IPS-NIHi7 (cell line): ENCODE data around the gene C20orf173.

Experiments
- DNase-seq: peaks from one replicate; pipeline ENCODE4 v3.0.0; 2012; ENCODE audit warnings: mixed read lengths; ENCODE audit errors: extremely low spot score

C20orf173 gene

DNA sequence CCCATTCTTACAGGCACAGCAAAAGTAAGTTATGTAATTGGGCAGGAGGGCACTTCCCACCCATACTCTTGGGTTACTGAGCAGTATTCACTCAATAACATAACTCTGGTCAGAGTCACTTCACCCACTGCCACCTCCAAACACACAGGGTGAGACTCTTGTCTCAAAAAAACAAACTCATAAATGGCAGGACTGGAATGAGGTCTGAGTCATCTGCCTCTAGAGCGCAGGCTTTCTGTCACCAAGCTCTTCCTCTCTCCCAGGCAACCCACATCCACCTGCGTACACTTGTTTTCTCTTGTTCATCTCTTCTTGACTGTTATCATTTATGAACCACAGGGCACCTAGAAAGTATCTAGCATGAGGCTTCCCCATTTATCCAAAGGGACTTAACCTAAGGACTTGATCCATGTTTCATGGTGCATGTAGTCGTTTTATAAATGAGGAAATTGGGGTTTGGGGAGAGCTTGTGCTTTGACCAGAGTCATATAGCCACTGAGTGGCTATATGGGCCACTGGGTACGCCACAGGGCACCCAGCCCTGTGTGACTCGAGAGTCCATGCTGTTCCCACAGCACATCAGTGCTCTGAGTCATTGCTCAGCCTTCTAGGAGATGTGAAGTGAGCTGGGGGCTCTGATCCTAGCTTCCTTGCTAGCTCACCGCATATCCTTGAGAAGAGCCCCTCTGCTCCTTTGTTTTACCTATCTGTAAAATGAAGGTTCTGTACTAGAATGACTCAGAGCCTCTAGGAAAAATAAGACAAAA lies 22.4 kb downstream of the C20orf173 start:
- no peak for DNase-seq

DNA sequence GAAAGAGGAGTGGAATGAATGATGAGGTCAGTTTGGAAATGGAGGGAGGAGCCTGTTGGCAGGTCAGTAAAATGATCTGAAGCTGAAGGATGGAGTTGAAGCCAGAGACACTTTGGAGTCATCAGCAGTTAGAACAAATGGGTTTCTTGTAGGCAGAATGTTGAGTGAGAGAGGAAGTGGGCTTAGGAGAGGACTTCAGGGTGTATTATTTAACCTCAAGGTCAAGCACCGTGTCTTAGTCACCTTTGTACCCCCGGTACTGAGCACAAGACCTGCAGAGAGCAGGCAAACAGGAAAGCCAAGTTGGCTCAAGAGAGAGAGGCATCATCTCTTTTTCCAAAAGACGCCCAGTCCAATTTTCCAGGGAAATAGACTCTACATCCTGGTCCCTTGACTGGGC lies 23.3 kb downstream of the C20orf173 start:
- DNase-seq: no peak

DNA sequence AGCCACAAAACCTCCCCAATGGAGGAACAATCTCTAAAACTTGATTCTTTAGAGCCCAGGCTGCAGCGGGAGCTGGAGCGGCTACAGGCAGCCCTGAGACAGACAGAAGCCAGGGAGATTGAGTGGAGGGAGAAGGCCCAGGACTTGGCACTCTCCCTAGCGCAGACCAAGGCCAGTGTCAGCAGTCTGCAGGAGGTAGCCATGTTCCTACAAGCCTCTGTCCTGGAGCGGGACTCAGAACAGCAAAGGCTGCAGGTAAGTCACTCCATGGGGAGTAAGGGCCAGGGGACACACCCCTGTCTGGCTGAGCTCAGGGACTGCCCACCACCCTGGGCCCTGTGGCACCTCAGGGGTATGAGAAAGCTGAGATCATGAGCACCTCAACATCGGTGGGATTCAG lies 24.7 kb downstream of the C20orf173 start:
- no peak for DNase-seq

DNA sequence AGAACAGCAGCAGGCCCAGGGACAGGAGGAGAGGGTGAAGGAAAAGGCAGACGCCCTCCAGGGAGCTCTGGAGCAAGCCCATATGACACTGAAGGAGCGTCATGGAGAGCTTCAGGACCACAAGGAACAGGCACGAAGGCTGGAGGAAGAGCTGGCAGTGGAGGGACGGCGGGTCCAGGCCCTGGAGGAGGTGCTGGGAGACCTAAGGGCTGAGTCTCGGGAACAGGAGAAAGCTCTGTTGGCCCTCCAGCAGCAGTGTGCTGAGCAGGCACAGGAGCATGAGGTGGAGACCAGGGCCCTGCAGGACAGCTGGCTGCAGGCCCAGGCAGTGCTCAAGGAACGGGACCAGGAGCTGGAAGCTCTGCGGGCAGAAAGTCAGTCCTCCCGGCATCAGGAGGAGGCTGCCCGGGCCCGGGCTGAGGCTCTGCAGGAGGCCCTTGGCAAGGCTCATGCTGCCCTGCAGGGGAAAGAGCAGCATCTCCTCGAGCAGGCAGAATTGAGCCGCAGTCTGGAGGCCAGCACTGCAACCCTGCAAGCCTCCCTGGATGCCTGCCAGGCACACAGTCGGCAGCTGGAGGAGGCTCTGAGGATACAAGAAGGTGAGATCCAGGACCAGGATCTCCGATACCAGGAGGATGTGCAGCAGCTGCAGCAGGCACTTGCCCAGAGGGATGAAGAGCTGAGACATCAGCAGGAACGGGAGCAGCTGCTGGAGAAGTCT lies 25.5 kb downstream of the C20orf173 start:
- no peak for DNase-seq

DNA sequence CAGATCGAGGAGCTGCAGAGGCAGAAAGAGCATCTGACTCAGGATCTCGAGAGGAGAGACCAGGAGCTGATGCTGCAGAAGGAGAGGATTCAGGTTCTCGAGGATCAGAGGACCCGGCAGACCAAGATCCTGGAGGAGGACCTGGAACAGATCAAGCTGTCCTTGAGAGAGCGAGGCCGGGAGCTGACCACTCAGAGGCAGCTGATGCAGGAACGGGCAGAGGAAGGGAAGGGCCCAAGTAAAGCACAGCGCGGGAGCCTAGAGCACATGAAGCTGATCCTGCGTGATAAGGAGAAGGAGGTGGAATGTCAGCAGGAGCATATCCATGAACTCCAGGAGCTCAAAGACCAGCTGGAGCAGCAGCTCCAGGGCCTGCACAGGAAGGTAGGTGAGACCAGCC lies 26.2 kb downstream of the C20orf173 start:
- DNase-seq: no peak

DNA sequence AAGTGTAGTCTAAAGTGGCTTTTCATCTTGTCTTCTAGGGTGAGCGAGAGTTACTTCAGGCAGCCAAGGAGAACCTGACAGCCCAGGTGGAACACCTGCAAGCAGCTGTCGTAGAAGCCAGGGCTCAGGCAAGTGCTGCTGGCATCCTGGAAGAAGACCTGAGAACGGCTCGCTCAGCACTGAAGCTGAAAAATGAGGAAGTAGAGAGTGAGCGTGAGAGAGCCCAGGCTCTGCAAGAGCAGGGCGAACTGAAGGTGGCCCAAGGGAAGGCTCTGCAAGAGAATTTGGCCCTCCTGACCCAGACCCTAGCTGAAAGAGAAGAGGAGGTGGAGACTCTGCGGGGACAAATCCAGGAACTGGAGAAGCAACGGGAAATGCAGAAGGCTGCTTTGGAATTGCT lies 27.1 kb downstream of the C20orf173 start:
- DNase-seq: no peak

DNA sequence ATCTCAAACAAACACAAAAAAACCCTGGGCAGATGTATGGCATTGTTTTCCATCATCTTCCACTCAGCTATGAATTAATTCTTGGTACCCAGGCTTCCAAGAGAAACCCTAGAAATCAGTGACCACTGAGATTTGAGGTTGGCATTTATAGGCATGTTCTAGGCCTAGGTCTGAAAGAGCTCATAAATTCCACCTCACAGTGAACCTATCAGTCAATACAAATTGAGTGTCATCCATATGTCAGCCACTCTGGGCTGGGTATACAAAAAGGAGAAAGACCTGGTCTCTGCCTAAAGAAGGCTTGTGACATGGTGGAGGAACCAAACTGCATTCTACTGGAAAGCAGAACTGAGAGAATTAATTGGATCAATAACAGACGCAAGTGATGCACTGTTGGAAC lies 30.2 kb downstream of the C20orf173 start:
- no peak for DNase-seq

DNA sequence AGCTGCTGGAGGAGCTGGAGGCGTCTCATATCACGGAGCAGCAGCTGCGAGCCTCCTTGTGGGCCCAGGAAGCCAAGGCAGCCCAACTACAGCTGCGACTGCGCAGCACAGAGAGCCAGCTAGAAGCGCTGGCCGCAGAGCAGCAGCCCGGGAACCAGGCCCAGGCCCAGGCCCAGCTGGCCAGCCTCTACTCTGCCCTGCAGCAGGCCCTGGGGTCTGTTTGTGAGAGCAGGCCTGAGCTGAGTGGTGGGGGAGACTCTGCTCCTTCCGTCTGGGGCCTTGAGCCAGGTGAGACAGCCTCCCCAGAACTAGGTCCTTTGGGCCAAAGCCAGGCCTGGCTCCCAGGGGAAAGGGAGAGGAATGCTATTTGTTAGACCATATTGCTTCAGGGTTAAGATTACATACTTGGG lies 31.7 kb downstream of the C20orf173 start:
- no peak for DNase-seq

DNA sequence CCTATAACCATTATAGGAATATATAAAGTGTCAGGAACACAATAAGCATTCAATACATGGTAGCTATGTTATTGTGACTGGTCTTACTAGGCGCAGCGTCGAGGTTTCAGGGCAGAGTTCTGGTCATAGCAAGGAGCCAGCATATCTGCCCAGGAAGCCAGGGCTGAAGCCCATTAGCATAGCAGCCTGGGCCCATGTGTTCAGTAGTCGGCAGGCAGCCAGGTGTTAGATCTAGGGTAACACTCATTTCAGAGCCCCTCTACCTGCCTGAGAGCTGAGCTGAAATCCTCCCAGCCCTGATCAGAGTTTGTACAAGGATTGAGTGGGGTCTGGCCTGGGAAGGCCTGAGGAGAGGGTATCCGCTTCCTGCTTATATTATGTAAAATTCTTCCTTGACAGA lies 32.1 kb downstream of the C20orf173 start:
- DNase-seq: no peak

DNA sequence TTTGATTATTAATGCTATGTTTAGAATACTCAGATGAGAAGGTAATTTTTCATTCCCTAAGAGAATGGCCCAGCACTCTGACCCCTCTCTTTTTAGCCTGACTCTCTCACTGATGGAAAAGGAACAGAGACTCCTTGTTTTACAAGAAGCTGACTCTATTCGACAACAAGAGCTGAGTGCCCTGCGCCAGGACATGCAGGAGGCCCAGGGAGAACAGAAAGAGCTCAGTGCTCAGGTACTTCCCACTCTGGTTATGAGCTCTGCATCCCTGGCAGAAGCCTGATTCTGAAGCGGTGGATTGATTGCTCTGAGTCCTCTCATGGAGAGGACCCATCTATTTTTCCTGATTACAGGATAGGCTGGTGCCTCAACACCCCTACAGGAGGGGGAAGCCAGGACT lies 33.0 kb downstream of the C20orf173 start:
- DNase-seq: no peak

DNA sequence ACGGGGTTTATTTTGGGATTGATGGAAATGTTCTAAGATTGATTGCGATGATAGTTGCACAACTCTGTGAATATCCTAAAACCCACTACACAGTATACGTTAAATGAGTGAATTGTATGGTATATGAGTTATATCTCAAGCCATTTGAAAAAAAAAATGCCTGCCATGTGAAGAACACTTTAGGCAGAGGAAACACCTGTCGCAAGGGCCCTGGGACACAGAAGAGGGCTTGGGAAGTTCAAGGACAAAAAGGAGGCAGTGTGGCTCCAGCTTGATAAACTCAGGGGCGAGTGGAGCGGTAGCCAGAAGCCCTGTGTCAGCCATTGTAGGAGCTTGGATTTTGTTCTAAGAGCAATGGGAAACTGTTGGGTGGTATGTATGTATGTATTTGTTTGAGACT lies 37.1 kb downstream of the C20orf173 start:
- DNase-seq: no peak

DNA sequence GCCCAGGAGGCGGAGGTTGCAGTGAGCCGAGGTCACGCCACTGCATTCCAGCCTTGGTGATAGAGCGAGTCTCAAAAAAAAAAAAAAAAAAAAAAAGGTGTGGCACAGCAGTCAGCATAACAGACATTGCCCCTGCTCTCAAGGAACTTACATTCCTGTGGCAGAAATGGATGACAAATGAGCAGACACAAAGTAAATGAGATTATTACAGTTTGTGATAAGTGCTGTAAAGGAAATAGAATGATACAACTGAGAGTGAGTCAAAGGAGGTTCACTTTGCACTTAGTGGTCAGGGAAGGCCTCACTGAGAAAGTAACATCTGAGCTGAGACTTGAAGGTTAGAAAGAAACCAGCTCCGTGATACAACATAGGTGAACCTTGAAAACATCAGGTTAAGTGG lies 37.6 kb downstream of the C20orf173 start:
- no peak for DNase-seq

DNA sequence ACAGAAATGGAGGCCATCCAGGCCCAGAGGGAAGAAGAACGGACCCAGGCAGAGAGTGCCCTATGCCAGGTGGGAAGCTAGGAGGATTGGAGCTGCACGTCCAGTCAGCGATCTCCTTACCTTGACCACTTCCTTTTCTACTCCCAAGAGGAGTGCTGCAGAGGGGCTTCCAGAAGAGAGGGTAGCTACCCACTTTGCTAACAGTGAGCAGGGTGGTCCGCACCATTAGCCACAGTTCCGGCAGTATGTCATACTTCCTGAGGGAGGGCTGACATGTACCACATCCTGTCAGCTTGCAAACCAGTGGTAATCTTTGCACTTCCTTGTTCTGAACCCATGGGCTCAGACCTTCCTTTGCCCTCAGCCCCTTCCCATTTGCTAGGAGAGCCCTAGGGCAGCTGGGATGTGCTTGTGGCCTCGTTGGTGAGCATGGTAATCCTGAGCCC lies 38.7 kb downstream of the C20orf173 start:
- DNase-seq: no peak

DNA sequence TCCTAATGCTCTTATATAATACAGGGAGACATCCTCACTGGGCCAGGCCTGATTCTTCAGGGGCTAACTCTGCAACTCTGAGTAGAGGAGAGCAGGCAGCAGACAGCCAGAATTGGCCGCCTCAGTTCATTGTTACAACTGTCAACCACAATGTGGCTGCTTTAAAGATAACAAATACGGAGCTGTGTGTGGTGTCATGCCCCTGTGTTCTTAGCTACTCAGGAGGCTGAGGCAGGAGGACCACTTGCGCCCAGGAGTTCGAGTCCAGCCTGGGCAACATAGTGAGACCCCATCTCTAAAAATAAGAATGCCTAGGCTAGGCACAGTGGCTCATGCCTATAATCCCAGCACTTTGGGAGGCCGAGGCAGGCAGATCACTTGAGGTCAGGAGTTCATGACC lies 39.7 kb downstream of the C20orf173 start:
- no peak for DNase-seq

DNA sequence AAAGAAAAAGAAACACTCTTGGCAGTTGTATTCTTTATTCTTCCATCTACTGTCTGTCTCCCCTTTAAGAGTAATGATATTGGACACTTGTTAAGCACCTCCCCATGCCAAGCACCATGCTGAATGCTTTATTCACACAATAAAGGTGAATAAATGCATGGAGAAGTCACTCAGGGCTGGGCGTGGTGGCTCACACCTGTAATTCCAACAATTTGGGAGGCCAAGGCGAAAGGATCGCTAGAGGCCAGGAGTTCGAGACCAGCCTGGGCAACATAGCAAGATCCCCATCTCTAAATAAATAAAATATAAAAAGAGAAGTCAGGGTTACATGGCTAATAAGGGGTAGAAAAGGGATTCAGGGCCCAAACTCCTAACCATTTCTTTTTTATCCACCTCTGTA lies 42.0 kb downstream of the C20orf173 start:
- DNase-seq: no peak

DNA sequence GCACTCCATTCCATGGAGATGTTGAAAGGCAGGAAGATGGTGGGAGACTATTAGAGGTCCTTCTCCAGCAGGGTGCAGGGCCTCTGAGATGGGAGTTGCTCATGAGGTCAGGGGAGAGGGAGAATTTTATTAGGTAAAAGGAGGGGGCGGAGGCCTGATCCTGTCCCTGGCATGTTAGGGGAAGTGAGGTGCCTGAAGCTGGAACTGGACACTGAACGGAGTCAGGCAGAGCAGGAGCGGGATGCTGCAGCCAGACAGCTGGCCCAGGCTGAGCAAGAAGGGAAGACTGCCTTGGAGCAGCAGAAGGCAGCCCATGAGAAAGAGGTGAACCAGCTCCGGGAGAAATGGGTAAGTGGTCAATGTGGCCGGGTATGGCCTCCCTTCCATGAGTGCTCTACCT lies 49.7 kb downstream of the C20orf173 start:
- no peak for DNase-seq

DNA sequence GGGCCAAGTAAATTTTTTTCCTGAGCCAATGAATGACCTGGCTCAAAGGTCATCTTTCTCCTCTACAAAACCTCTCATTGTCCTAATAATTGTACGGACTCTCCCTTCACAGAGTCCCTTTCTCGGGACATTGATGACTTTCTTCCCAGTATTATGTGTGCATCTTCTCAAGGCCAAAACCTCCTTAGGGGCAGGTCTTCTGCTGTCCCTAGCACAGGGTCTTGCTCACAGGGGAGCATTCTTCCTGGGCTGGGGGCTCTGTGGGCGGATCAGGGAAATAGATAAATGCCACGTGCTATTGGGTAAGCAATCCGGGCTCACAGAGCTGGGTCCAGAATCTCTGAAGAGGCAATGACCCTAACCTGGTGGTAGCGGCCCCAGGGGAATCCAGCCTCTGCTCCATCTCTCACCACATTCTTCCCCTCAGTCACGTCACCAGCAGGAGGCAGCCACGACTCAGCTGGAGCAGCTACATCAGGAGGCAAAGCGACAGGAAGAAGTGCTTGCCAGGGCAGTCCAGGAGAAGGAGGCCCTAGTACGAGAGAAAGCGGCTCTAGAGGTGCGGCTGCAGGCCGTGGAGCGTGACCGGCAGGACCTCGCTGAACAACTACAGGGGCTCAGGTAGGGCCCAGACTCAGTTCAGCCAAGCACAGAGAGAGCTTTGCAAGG lies 50.5 kb downstream of the C20orf173 start:
- DNase-seq: peak; percentile 60
